COR-L47 (cell line): ENCODE data around the gene DUS1L.
"Not testable (repeated sequence)": the region's sequence is repeated elsewhere in the genome, so short reads cannot be mapped to it uniquely, and the experiment has no call there.

Experiments
- DNase-seq: peaks from one replicate; lab custom pipeline; 2025; lab: John Stamatoyannopoulos, UW

The DUS1L gene

GRCh38 chr17:82039695-82040299, 25.8 kb downstream of the DUS1L start:
- DNase-seq: no peak

GRCh38 chr17:82038796-82039409, 26.7 kb downstream of the DUS1L start:
- not testable (repeated sequence) for DNase-seq

- DNase-seq: no peak
These were observed 27.8 kb downstream of the DUS1L start for GRCh38 chr17:82037889-82038195.

GRCh38 chr17:82037092-82037888, 28.3 kb downstream of the DUS1L start, which contains the start of gene DCXR:
DCXR (minus strand) TSS chr17:82037697; CDS start chr17:82037682, 15 bp downstream.
- peak; percentile 96 for DNase-seq

- no peak for DNase-seq
These were observed 28.9 kb downstream of the DUS1L start for GRCh38 chr17:82036634-82037091.

GRCh38 chr17:82035956-82036633, 29.5 kb downstream of the DUS1L start:
- DNase-seq: no peak

GRCh38 chr17:82035488-82035887, 30.1 kb downstream of the DUS1L start:
- DNase-seq: no peak

GRCh38 chr17:82034371-82035011, 31.1 kb downstream of the DUS1L start:
- no peak for DNase-seq

- DNase-seq: no peak
These were observed 32.1 kb downstream of the DUS1L start for GRCh38 chr17:82033359-82034085.

GRCh38 chr17:82031885-82032627, 33.5 kb downstream of the DUS1L start:
- peak; percentile 46 for DNase-seq

GRCh38 chr17:82031303-82031884, 34.2 kb downstream of the DUS1L start, which contains the start of gene RAC3:
RAC3 (plus strand) TSS chr17:82031678; CDS start chr17:82031762, 84 bp downstream.
- peak; percentile 27 for DNase-seq

GRCh38 chr17:82030470-82031302, 34.9 kb downstream of the DUS1L start:
- peak; percentile 80 for DNase-seq

GRCh38 chr17:82029990-82030469, 35.6 kb downstream of the DUS1L start:
- DNase-seq: no peak

- DNase-seq: no peak
These were observed 36.2 kb downstream of the DUS1L start for GRCh38 chr17:82029391-82029790.

- no peak for DNase-seq
These were observed 36.6 kb downstream of the DUS1L start for GRCh38 chr17:82028966-82029365.

- no peak for DNase-seq
These were observed 37.4 kb downstream of the DUS1L start for GRCh38 chr17:82028246-82028645.

GRCh38 chr17:82025401-82026107, 40.0 kb downstream of the DUS1L start:
- no peak for DNase-seq

- DNase-seq: no peak
These were observed 40.7 kb downstream of the DUS1L start for GRCh38 chr17:82024859-82025258.
